GM13977 (cell line): Measurements from ENCODE around the gene RASGRF1.

Experiments used
- DNase-seq: peaks from one replicate; pipeline ENCODE4 v3.0.0; 2012; ENCODE audit warnings: low spot score
- CTCF ChIP-seq: IDR thresholded peaks from 2 replicates; pipeline ENCODE4 v1.5.1; 2012; ENCODE audit warnings: mild to moderate bottlenecking, control low read depth; ENCODE audit not compliant: insufficient read depth; ENCODE audit errors: extremely low read depth, missing control alignments
- in situ Hi-C: fragments of 300-500 bp; cut with MboI; formaldehyde crosslinking; loops from one replicate; pipeline ENCODE4 v1.12.0; 2022; ENCODE audit warnings: low sequenced_read_pairs, low pct_unique_long_range_greater_than_20kb, mixed read lengths, inconsistent platforms; ENCODE audit not compliant: unreplicated experiment

RASGRF1 gene, protein sequence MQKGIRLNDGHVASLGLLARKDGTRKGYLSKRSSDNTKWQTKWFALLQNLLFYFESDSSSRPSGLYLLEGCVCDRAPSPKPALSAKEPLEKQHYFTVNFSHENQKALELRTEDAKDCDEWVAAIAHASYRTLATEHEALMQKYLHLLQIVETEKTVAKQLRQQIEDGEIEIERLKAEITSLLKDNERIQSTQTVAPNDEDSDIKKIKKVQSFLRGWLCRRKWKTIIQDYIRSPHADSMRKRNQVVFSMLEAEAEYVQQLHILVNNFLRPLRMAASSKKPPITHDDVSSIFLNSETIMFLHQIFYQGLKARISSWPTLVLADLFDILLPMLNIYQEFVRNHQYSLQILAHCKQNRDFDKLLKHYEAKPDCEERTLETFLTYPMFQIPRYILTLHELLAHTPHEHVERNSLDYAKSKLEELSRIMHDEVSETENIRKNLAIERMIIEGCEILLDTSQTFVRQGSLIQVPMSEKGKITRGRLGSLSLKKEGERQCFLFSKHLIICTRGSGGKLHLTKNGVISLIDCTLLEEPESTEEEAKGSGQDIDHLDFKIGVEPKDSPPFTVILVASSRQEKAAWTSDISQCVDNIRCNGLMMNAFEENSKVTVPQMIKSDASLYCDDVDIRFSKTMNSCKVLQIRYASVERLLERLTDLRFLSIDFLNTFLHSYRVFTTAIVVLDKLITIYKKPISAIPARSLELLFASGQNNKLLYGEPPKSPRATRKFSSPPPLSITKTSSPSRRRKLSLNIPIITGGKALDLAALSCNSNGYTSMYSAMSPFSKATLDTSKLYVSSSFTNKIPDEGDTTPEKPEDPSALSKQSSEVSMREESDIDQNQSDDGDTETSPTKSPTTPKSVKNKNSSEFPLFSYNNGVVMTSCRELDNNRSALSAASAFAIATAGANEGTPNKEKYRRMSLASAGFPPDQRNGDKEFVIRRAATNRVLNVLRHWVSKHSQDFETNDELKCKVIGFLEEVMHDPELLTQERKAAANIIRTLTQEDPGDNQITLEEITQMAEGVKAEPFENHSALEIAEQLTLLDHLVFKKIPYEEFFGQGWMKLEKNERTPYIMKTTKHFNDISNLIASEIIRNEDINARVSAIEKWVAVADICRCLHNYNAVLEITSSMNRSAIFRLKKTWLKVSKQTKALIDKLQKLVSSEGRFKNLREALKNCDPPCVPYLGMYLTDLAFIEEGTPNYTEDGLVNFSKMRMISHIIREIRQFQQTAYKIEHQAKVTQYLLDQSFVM (N-terminal part only)

DNA sequence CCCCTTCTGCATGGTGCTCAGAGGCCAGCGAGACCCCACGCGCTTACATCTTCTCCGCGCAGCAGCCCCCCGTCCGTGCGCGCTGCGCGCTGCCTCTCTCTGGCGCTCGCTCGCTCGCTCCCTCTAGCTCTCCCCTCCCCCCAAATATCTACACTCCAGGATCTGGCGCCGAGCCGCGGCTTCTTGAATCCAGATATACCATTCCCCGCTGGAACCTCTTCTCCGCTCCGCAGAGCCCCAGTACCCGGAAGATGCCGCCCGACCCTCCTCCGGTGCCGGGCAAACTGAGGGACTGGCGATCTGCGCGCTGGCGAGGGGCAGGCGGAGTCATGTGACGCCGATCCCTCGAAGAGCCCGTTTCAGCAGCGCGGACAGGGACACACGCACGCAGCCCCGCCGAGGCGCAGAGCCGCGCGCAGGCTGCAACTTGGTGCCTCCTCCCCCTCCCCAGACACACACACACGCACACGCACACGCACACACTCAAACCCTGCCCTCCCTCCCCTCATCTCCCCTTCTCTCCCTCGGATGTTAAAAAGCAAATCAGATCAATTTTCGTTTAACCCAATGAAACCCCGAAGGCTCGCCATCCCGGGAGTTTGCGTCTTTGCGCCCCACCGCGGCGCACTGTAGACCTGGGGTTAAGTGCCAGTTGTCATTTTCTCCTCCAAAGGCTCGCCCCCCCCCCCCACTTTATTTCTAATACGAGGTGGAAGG, at the start of gene RASGRF1:
Gene RASGRF1, minus strand, starts transcription at position 294 of the 717 bp plus-strand sequence. Its CDS starts 282 bp downstream, at position 12.
- no peak for DNase-seq
- in situ Hi-C loops, result no loop called here
- no peak for TF ChIP-seq CTCF

DNA sequence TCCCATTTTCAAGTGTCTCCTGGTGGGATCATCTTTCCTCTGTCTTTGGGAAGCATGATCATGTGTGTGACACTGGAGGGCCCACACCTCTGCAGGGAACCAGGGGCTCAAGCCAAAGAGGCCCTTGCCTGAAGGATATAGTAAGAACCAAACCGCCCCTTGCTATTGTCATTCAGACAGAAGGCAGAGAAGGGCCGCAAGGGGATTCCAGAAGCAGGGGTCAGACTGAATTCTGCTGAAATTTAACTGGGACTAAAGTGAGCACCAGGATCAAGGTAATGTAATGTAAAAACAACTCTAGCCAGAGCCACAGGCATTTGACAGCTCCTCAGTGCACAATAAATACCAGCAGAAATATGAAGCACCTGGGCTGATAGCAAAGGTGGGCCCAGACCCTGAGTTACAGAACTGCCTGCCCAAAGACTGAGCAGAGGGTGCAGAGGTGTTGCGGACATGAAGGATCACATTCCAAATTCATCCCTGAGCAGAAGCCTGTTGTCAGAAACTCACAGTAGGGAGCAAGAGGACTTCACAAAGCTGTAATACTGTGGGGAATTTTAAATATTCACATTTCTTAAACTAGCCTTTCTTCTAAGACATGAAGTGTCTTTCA, 46.0 kb upstream of the RASGRF1 start:
- in situ Hi-C loops, result no loop called here
- TF ChIP-seq CTCF, result no peak
- no peak for DNase-seq

GRCh38 chr15:79133309-79133708, 42.7 kb upstream of the RASGRF1 start:
- no peak for TF ChIP-seq CTCF
- in situ Hi-C loops, result no loop called here
- no peak for DNase-seq

GRCh38 chr15:79132770-79133169, 42.2 kb upstream of the RASGRF1 start:
- no peak for DNase-seq
- in situ Hi-C loops, result no loop called here
- no peak for TF ChIP-seq CTCF

GRCh38 chr15:79132361-79132760, 41.8 kb upstream of the RASGRF1 start:
- no peak for DNase-seq
- in situ Hi-C loops, result no loop called here
- no peak for TF ChIP-seq CTCF
